ENCODE measurements around the gene RCE1. TPM values are rescaled to one million over a fixed set of nuclear protein-coding genes. Genes with fewer than 3 reads are reported as not detected.
"Not testable (repeated sequence)": the region's sequence is repeated elsewhere in the genome, so short reads cannot be mapped to it uniquely, and the experiment has no call there.

RCE1 gene
- total RNA-seq = 10 to 100 TPM; 24.6 to 47.1 (median 33.6) TPM
- 10 to 100 TPM; 17.2 to 28.0 TPM for polyA plus RNA-seq
- total RNA-seq = 36.2 reads per million, percentile 64 among the genes with 10 or more reads in this experiment

GRCh38 chr11:66842896-66843775, at the start of gene RCE1:
Gene RCE1 (plus strand): TSS chr11:66843441. CDS start chr11:66843456, 15 bp downstream.
- Histone ChIP-seq H3K27me3 (ENCODE audit: control insufficient read depth in 2 of 2, insufficient read depth in 2 of 2, low read length in 2 of 2) (no peaks in the 10 kb centered on the region), H3K4me1 (ENCODE audit: control insufficient read depth in 2 of 2, insufficient read depth in 2 of 2, low read length in 2 of 2) (peaks cover 31 to 47% of the 10 kb centered on the region in 2 donors), H3K36me3 (ENCODE audit: control insufficient read depth in 2 of 3, insufficient read depth in 3 of 3, low read length in 3 of 3) (peaks cover 0 to 42% (median 0%) of the 10 kb centered on the region in 3 experiments), H3K4me3 (ENCODE audit: low read length) (peak within 1 kb of the TSS; percentile 94), H3K9me3 (ENCODE audit: control insufficient read depth in 2 of 3, low read length in 3 of 3) (no peaks in the 10 kb centered on the region), H3K27ac (ENCODE audit: low read depth, low read length) (peak within 1 kb of the TSS; percentile 96)
- ChIA-PET POLR2A (interaction anchor here (0.5 to 4.8 kb wide), 21 partner anchors 9 to 665 kb away, joined by 3 to 47 read pairs (median 4); partner anchors contain the start of genes AIP, CDK2AP2, KDM2A and LRFN4), CTCF (interaction anchor here (0.9 to 1.4 kb wide), 2 partner anchors 10 to 12 kb away, joined by 4 read pairs; no protein-coding TSS in a partner anchor)
- DNase-seq (peak; percentile 86 to 96 (median 91)), ATAC-seq (peak; percentile 96)
- intact Hi-C loops (cut with micrococcal nuclease) = loop anchor here (1.0 to 5.0 kb wide), 15 partner anchors 9 to 971 kb away; partner anchors contain the start of genes KDM2A (in 2 of the 2), PC (in 2 of the 2), RBM14 (in 2 of the 2) and CCDC87 (in 1 of the 2)
- peak within 1 kb of the TSS; percentile 87 to 97 (median 93) for H3K4me3 Mint-ChIP-seq
- peaks cover 31 to 58% (median 47%) of the 10 kb centered on the region in 7 donors for H3K4me1 Mint-ChIP-seq
- H3K36me3 Mint-ChIP-seq = peaks cover 0 to 6% (median 3%) of the 10 kb centered on the region in 5 donors
- H3K27ac Mint-ChIP-seq = peak within 1 kb of the TSS; percentile 74 to 97 (median 92)
- no peaks in the 10 kb centered on the region for H3K27me3 Mint-ChIP-seq
- H3K9me3 Mint-ChIP-seq = no peaks in the 10 kb centered on the region

GRCh38 chr11:66799815-66800214, 43.4 kb upstream of the RCE1 start:
- CTCF ChIA-PET = interaction anchor here (0.7 kb wide), 1 partner anchor 1729 kb away, joined by 3 read pairs; no protein-coding TSS in a partner anchor
- H3K27ac Mint-ChIP-seq, ATAC-seq: not testable (repeated sequence)

GRCh38 chr11:66800720-66801428, 42.4 kb upstream of the RCE1 start:
- Mint-ChIP-seq H3K27ac (no peak overlapping the region), H3K4me3 (no peak overlapping the region), H3K4me1 (peaks cover 0 to 5% (median 0%) of the 10 kb centered on the region in 7 donors), H3K27me3 (no peaks in the 10 kb centered on the region), H3K9me3 (no peaks in the 10 kb centered on the region), H3K36me3 (peaks cover 0 to 22% (median 8%) of the 10 kb centered on the region in 5 donors)
- H3K9me3 ChIP-seq (ENCODE audit: control insufficient read depth in 2 of 3, low read length in 3 of 3) = no peaks in the 10 kb centered on the region
- ChIA-PET POLR2A (no interaction called here), CTCF (no interaction called here)
- H3K27me3 ChIP-seq (ENCODE audit: control insufficient read depth in 2 of 2, insufficient read depth in 2 of 2, low read length in 2 of 2) = no peaks in the 10 kb centered on the region
- no peaks in the 10 kb centered on the region for H3K4me1 ChIP-seq (ENCODE audit: control insufficient read depth in 2 of 2, insufficient read depth in 2 of 2, low read length in 2 of 2)
- intact Hi-C loops (cut with micrococcal nuclease) = no loop called here
- no peak overlapping the region for H3K27ac ChIP-seq (ENCODE audit: low read depth, low read length)
- DNase-seq (no peak), ATAC-seq (no peak)
- no peak overlapping the region for H3K4me3 ChIP-seq (ENCODE audit: low read length)
- H3K36me3 ChIP-seq (ENCODE audit: control insufficient read depth in 2 of 3, insufficient read depth in 3 of 3, low read length in 3 of 3) = no peaks in the 10 kb centered on the region

More at GRCh38 chr11:66799815-66800214, 43.4 kb upstream of the RCE1 start:
- H3K4me1 ChIP-seq (ENCODE audit: control insufficient read depth in 2 of 2, insufficient read depth in 2 of 2, low read length in 2 of 2); H3K9me3 ChIP-seq (ENCODE audit: control insufficient read depth in 2 of 3, low read length in 3 of 3); POLR2A ChIA-PET; H3K27me3 Mint-ChIP-seq; intact Hi-C loops (cut with micrococcal nuclease); H3K27me3 ChIP-seq (ENCODE audit: control insufficient read depth in 2 of 2, insufficient read depth in 2 of 2, low read length in 2 of 2); H3K9me3 Mint-ChIP-seq; H3K4me3 Mint-ChIP-seq; H3K4me3 ChIP-seq (ENCODE audit: low read length); H3K4me1 Mint-ChIP-seq; H3K27ac ChIP-seq (ENCODE audit: low read depth, low read length); DNase-seq; H3K36me3 ChIP-seq (ENCODE audit: control insufficient read depth in 2 of 3, insufficient read depth in 3 of 3, low read length in 3 of 3): not testable (repeated sequence)
- H3K36me3 Mint-ChIP-seq = peaks cover 0 to 18% (median 8%) of the 10 kb centered on the region in 5 donors

- Mint-ChIP-seq H3K4me3 (no peak overlapping the region), H3K27ac (no peak overlapping the region), H3K4me1 (peaks cover 0 to 2% (median 0%) of the 10 kb centered on the region in 7 donors), H3K27me3 (no peaks in the 10 kb centered on the region), H3K9me3 (no peaks in the 10 kb centered on the region), H3K36me3 (peaks cover 0 to 25% (median 12%) of the 10 kb centered on the region in 5 donors)
- H3K4me1 ChIP-seq (ENCODE audit: control insufficient read depth in 2 of 2, insufficient read depth in 2 of 2, low read length in 2 of 2) = no peaks in the 10 kb centered on the region
- H3K27ac ChIP-seq (ENCODE audit: low read depth, low read length) = no peak overlapping the region
- ATAC-seq = no peak
- H3K9me3 ChIP-seq (ENCODE audit: control insufficient read depth in 2 of 3, low read length in 3 of 3) = no peaks in the 10 kb centered on the region
- no peak overlapping the region for H3K4me3 ChIP-seq (ENCODE audit: low read length)
- CTCF ChIA-PET = interaction anchor here (0.6 kb wide), 1 partner anchor 896 kb away, joined by 3 read pairs; no protein-coding TSS in a partner anchor
- DNase-seq = no peak
- intact Hi-C loops (cut with micrococcal nuclease) = no loop called here
- no peaks in the 10 kb centered on the region for H3K36me3 ChIP-seq (ENCODE audit: control insufficient read depth in 2 of 3, insufficient read depth in 3 of 3, low read length in 3 of 3)
- POLR2A ChIA-PET = no interaction called here
- no peaks in the 10 kb centered on the region for H3K27me3 ChIP-seq (ENCODE audit: control insufficient read depth in 2 of 2, insufficient read depth in 2 of 2, low read length in 2 of 2)
Measured at GRCh38 chr11:66809592-66809991, 33.6 kb upstream of the RCE1 start.

- no peaks in the 10 kb centered on the region for H3K27me3 ChIP-seq (ENCODE audit: control insufficient read depth in 2 of 2, insufficient read depth in 2 of 2, low read length in 2 of 2)
- H3K36me3 ChIP-seq (ENCODE audit: control insufficient read depth in 2 of 3, insufficient read depth in 3 of 3, low read length in 3 of 3) = no peaks in the 10 kb centered on the region
- no peak overlapping the region for H3K4me3 ChIP-seq (ENCODE audit: low read length)
- no peak overlapping the region for H3K27ac ChIP-seq (ENCODE audit: low read depth, low read length)
- H3K27ac Mint-ChIP-seq = no peak overlapping the region
- H3K9me3 ChIP-seq (ENCODE audit: control insufficient read depth in 2 of 3, low read length in 3 of 3) = no peaks in the 10 kb centered on the region
- H3K4me1 ChIP-seq (ENCODE audit: control insufficient read depth in 2 of 2, insufficient read depth in 2 of 2, low read length in 2 of 2) = no peaks in the 10 kb centered on the region
- ChIA-PET CTCF (interaction anchor here (0.7 kb wide), 1 partner anchor 19 kb away, joined by 3 read pairs; no protein-coding TSS in a partner anchor), POLR2A (no interaction called here)
- peaks cover 0 to 2% (median 0%) of the 10 kb centered on the region in 7 donors for H3K4me1 Mint-ChIP-seq
- no peaks in the 10 kb centered on the region for H3K9me3 Mint-ChIP-seq
- intact Hi-C loops (cut with micrococcal nuclease) = no loop called here
- ATAC-seq (no peak), DNase-seq (no peak)
- H3K4me3 Mint-ChIP-seq = no peak overlapping the region
- H3K36me3 Mint-ChIP-seq = peaks cover 0 to 22% (median 12%) of the 10 kb centered on the region in 5 donors
- H3K27me3 Mint-ChIP-seq = no peaks in the 10 kb centered on the region
Measured at GRCh38 chr11:66810576-66811185, 32.6 kb upstream of the RCE1 start.

- no peaks in the 10 kb centered on the region for H3K27me3 Mint-ChIP-seq
- H3K4me3 ChIP-seq (ENCODE audit: low read length) = no peak overlapping the region
- no peak overlapping the region for H3K4me3 Mint-ChIP-seq
- H3K27me3 ChIP-seq (ENCODE audit: control insufficient read depth in 2 of 2, insufficient read depth in 2 of 2, low read length in 2 of 2) = no peaks in the 10 kb centered on the region
- POLR2A ChIA-PET = no interaction called here
- H3K9me3 Mint-ChIP-seq = no peaks in the 10 kb centered on the region
- CTCF ChIA-PET = no interaction called here
- no peak for ATAC-seq
- no peaks in the 10 kb centered on the region for H3K9me3 ChIP-seq (ENCODE audit: control insufficient read depth in 2 of 3, low read length in 3 of 3)
- no peak for DNase-seq
- H3K27ac Mint-ChIP-seq = no peak overlapping the region
- H3K4me1 Mint-ChIP-seq = peaks cover 0 to 2% (median 0%) of the 10 kb centered on the region in 7 donors
- no peak overlapping the region for H3K27ac ChIP-seq (ENCODE audit: low read depth, low read length)
- no peaks in the 10 kb centered on the region for H3K4me1 ChIP-seq (ENCODE audit: control insufficient read depth in 2 of 2, insufficient read depth in 2 of 2, low read length in 2 of 2)
- H3K36me3 Mint-ChIP-seq = peaks cover 0 to 14% (median 3%) of the 10 kb centered on the region in 5 donors
- H3K36me3 ChIP-seq (ENCODE audit: control insufficient read depth in 2 of 3, insufficient read depth in 3 of 3, low read length in 3 of 3) = no peaks in the 10 kb centered on the region
- intact Hi-C loops (cut with micrococcal nuclease) = loop anchor here in 1 of 2 donors (5.0 kb wide), 1 partner anchor 47 kb away; no protein-coding TSS in a partner anchor
Measured at GRCh38 chr11:66814678-66815077, 28.6 kb upstream of the RCE1 start.
